ENCODE data around the gene FGD3.

The FGD3 gene

DNA sequence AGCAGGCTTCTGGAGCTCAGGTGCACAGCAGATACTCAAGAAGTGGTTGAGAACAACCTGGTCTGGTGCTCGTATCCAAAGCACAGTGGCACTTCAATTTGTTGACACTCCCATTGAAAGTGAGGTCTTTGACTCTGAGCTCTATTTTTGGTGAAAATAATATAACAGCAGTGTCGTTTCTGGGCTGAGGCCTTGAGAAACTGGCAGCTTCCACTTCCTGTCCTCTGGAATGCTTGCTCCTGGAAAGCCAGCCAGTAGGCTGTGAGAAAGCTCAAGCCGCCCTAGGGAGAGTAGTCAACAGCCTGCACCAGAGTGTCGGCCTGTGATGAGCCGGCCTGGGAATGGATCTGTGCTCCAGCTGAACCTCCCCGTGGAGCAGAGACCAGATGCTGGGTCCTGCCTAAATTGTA lies 104.4 kb downstream of the FGD3 start:
- TF ChIP-seq, protein P1, sequence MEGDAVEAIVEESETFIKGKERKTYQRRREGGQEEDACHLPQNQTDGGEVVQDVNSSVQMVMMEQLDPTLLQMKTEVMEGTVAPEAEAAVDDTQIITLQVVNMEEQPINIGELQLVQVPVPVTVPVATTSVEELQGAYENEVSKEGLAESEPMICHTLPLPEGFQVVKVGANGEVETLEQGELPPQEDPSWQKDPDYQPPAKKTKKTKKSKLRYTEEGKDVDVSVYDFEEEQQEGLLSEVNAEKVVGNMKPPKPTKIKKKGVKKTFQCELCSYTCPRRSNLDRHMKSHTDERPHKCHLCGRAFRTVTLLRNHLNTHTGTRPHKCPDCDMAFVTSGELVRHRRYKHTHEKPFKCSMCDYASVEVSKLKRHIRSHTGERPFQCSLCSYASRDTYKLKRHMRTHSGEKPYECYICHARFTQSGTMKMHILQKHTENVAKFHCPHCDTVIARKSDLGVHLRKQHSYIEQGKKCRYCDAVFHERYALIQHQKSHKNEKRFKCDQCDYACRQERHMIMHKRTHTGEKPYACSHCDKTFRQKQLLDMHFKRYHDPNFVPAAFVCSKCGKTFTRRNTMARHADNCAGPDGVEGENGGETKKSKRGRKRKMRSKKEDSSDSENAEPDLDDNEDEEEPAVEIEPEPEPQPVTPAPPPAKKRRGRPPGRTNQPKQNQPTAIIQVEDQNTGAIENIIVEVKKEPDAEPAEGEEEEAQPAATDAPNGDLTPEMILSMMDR (IDR thresholded peaks at IDR 0.05; ENCODE audit: control insufficient read depth, extremely low read depth, insufficient read depth), result no peak
- no peak for DNase-seq (ENCODE audit: low read depth)
- H3K4me3 ChIP-seq (ENCODE audit: low read depth, low read length), result no peak overlapping the region

DNA sequence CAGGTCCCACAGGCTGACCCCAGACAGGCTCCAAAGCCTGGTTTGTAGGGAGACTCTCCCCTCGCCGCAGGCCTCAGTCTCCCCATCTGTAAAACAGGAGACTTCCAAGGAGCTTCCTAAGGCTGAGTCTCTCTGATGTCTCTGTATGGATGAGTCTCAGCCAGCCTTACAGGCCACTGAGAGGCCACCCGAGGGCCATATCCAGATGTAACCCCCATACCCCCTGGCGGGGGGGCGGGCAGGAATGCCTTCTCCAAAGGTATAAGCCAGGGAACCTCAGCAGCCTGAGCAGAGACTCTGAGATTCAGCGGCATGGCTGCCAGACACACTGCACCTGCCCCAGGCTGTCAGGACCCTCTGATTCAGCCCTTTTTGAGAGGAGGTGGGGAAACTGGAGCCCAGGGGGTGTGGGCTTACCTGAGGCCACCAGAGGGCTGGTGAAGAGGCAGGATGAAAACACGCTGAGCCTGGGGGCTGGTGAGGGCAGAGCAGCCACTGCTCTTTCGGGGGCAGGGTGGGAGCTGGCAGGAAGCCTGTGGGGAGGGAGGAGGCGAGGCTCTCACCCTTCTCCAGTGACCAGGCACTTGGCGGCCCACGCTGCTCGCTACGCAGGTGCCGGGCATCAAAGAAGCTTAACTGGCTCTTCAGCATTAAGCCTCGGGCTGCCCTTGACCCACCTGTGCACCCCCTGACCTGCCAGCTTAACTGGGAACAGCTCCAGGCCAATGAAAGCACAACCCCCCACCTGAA lies 105.6 kb downstream of the FGD3 start:
- TF ChIP-seq, protein P1 (IDR thresholded peaks at IDR 0.05; ENCODE audit: control insufficient read depth, extremely low read depth, insufficient read depth), result no peak
- no peak overlapping the region for H3K4me3 ChIP-seq (ENCODE audit: low read depth, low read length)
- no peak for DNase-seq (ENCODE audit: low read depth)

DNA sequence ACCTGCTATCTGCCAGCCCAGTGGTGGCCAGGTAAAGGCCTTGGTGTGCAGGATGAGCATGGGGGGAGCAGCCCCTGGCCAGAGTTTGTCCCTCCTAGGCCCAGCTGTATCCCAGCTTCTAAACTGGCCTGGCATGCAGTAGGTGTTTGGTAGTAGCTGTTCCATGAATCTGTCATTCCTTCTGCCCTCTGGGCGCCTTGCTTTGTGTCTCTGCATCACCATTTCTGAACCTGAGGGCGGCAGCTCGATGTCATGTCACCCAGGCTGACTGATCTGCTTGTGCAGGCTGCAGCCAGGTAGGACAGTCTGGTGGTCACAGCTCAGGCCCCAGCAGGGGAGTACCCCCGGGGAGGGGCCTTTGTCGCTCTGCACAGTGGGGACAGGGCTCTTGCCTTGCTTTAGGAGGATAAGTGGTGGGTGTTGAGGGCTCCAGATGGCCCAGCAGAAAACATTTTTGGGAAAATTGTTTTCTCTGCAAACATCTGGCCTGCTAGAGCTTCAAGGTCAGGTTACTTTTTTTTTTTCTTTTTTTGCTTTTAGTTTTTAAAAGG lies 106.5 kb downstream of the FGD3 start:
- TF ChIP-seq, protein P1 (IDR thresholded peaks at IDR 0.05; ENCODE audit: control insufficient read depth, extremely low read depth, insufficient read depth), result no peak
- no peak for DNase-seq (ENCODE audit: low read depth)

DNA sequence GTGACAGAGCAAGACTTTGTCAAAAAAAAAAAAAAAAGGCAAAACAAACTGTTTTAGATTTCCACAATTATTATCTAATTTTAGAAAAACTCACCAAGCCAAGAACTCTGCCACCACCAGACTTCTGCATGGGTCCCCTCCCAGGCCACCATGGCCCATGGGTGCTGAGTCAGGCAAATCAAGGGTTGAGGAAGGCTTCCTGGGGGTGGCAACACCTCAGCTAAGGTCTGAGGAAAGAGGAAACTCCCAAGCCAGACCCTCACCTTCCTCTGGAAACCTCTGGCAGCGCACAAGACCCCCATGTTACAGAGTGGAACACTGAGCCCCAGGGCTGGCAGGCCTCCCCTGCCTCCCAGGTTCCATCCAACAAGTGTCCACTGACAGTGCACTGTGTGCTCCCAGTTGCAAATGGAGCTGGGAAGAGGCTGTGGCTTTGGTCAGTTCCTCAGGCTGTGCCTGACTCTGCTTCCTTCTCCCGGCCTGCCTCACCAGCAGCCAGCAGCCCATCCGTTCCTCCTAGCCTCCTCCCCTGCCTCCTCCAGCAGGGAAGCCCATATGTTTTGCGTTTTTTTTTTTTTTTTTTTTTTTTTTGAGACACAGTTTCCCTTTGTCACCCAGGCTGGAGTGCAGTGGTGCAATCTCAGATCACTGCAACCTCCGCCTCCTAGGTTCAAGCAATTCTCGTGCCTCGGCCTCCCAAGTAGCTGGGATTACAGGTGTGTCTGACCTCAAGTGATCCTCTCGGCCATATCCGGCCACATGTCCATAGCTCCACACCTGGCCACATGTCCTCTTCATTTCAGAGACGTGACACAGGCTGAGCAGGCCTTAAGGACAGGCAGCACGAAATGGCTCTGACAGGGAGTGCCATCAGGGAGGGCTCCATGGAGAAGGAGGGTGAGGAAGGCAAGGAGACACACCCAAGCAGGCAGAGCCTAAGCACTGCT lies 107.7 kb downstream of the FGD3 start:
- TF ChIP-seq, protein P1 (IDR thresholded peaks at IDR 0.05; ENCODE audit: control insufficient read depth, extremely low read depth, insufficient read depth), result no peak
- no peak for DNase-seq (ENCODE audit: low read depth)
- no peak overlapping the region for H3K4me3 ChIP-seq (ENCODE audit: low read depth, low read length)

More for the DNA sequence above, 106.5 kb downstream of the FGD3 start:
- no peak overlapping the region for H3K4me3 ChIP-seq (ENCODE audit: low read depth, low read length)

DNA sequence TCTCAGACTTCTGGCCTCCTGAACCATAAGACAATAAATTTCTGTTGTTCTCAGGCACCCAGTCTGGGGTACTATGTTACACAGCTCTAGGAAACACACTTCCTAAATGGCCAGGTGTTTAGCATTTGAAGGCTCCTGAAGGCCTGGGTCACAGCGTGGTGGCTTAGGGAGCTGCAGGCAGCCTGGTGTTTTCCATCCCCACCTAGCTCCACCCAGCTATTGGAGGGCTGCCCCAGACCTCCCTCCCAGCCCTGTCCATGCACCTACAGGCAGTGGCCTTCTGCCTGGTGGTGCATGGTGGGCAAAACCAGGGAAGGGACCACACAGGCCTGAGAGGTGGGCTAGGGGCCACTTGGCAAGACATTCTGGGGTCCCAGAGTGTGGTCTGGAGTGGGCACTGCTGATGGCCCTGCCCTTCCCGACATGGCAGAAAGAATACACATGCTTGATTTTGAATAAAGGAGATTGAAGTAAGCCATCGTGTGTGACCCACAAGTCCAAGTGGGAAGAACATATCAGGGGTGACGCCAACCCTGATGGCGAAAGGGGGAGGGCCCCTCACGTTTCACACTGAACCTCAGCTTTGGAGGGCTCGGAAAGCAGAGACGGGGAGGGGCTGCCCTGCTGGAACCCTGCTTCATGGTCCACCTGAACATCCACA lies 109.8 kb downstream of the FGD3 start:
- TF ChIP-seq, protein P1 (IDR thresholded peaks at IDR 0.05; ENCODE audit: control insufficient read depth, extremely low read depth, insufficient read depth), result no peak
- H3K4me3 ChIP-seq (ENCODE audit: low read depth, low read length), result no peak overlapping the region
- no peak for DNase-seq (ENCODE audit: low read depth)

DNA sequence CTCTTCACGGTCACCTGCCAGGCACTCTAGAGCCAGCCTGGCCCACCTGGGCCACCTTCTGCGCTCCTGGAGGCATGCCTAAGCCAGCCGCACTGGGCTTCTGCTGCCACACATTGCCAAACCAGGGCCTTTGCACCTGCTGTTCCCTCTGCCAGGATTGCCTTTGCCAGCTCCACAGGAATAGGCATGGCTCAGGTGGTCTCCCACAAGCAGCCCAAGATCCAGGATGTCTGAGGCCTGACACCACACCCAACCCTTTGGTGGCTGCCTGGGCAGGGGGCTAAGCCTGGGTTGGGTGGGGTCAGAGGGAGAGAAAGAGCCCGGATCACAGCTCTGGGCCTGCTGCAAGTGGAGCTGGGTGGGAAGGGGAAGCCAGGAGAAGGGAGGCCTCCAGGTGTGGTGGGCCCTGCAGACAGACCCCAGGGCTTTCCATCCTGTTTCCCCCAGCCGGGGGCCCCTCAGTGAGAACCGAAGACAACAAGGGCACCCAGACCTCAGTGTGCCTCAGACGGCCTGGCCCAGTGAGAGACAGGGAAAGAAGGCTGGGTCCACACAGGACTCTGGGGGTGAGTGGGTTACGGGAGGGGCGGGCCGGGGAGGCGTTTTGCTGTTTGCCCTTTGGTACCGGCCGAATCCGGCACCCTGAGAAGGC lies 110.5 kb downstream of the FGD3 start:
- no peak for DNase-seq (ENCODE audit: low read depth)
- TF ChIP-seq, protein P1 (IDR thresholded peaks at IDR 0.05; ENCODE audit: control insufficient read depth, extremely low read depth, insufficient read depth), result no peak
- H3K4me3 ChIP-seq (ENCODE audit: low read depth, low read length), result no peak overlapping the region

Measured in LNCaP clone FGC (cell line).